Stimulated activated CD8-positive, alpha-beta memory T cell treated with anti-CD3 and anti-CD28 coated beads, Interleukin-7, amount 100 ng/mL, for 1 hour (primary cell): ENCODE measurements around the gene STAMBP.
"Not testable (repeated sequence)": the region's sequence is repeated elsewhere in the genome, so short reads cannot be mapped to it uniquely, and the experiment has no call there.

Experiments used
- DNase-seq, 2 donors: peaks; one replicate each; pipeline ENCODE4 v3.0.0-alpha.2; 2020; ENCODE audit warnings: low read depth in 2 of 2

The STAMBP gene

GRCh38 chr2:73887596-73888353, 59.0 kb downstream of the STAMBP start:
- DNase-seq, result not testable (repeated sequence)

GRCh38 chr2:73888388-73888787, 59.6 kb downstream of the STAMBP start:
- DNase-seq, result no peak

DNA sequence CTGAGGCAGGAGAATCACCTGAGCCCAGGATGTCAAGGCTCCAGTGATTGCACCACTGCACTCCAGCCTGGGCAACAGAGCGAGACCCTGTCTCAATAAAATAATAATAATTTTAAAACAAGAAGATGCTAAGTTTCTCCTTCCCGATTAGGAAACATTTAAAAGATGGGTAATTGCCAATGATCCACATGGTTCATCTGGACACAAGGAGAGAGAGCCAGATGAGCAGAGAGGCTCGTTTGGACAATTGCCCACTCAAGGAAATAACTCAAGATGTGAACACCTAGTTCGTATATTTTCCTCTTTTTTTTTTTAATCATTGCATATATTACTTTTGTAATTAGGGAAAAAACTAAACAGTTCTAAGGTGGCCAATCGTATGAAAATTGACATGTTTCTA, 60.4 kb downstream of the STAMBP start:
- DNase-seq, result no peak

GRCh38 chr2:73890301-73891092, 61.7 kb downstream of the STAMBP start:
- no peak for DNase-seq

- DNase-seq, result no peak
Observed at GRCh38 chr2:73891276-73891901, 62.6 kb downstream of the STAMBP start.

DNA sequence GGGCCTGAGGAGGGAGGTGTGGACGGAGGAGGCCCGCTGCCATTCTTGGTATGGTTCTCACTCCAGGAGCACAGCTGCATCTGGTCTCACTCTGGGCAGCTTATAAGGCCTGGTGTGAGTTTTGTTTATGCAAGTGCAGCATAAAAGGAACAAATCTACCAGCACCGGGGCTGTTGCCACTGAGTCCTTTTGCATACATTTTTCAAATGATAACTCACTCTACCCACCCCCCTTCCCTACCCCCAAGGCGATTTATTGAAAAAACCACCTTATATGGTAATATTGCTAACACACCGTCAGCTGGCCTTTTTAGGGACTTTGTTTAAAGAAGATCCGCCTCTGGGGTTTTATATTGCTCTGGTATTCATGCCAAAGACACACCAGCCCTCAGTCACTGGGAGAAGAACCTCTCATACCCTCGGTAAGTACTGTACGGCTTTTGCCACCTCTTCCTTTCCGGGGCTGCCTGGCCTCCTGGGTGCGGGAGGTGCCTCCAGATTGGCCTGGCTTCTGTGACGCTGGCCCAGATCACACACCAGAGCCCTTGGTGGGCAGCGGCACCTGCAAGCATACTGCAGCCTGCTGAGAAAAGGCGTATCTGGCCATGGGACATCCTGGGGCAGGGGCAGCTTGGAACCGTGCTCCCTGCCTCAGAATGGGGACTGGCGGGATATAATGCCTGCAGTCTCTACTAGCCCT, 64.0 kb downstream of the STAMBP start, which contains the start of gene ACTG2:
ACTG2 (plus strand) TSS at position 378 of the 699 bp plus-strand sequence. CDS start 8,304 bp downstream, outside the sequence.
- DNase-seq, result no peak

- no peak for DNase-seq
Observed at GRCh38 chr2:73893764-73894474, 65.2 kb downstream of the STAMBP start.

GRCh38 chr2:73894475-73894850, 65.7 kb downstream of the STAMBP start:
- no peak for DNase-seq

DNA sequence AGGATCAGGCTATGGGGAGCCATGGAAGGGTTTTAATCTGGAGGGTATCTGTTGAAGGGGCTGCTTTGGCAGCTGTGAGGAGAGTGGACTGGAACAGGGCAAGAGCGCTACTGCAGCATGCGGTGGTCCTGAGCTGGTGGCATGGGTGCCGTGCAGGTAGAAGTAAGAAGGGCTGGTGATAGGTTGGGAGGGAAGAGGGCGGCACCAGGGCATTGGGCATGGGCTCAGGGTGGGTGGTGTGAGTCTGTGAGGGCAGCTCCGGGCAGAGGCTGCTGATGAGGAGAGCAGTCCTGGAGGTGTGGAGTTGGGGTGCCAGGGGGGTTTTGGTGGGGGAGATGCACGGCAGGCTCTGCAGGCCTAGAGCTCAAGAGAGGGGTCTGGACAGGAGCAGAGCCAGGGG, 66.1 kb downstream of the STAMBP start:
- DNase-seq, result no peak

DNA sequence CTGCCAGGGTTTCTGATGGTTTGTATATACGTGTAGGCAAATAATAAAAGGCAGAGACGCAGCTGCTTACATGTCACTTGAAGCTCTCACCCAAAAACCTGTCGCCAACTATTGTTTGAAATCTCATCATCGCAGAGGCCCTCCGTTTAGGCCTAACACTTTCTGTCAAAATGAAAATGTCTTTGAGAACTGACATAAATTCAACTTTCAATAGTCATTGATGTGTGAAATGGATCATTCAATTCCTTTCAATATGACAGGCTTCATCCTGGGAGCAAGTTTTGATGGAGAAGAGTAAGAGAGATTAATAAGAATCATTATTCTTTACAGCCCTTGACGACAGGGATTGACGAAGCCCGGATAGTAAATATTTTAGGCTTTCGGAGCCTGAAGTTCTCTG, 66.7 kb downstream of the STAMBP start:
- DNase-seq, result no peak

GRCh38 chr2:73896362-73897239, 67.8 kb downstream of the STAMBP start:
- DNase-seq, result peak in 1 of 2 donors; percentile 17

GRCh38 chr2:73897240-73897583, 68.5 kb downstream of the STAMBP start:
- DNase-seq, result no peak

- DNase-seq, result no peak
Observed at GRCh38 chr2:73897934-73898333, 69.2 kb downstream of the STAMBP start.

GRCh38 chr2:73899801-73900336, 71.1 kb downstream of the STAMBP start:
- no peak for DNase-seq

DNA sequence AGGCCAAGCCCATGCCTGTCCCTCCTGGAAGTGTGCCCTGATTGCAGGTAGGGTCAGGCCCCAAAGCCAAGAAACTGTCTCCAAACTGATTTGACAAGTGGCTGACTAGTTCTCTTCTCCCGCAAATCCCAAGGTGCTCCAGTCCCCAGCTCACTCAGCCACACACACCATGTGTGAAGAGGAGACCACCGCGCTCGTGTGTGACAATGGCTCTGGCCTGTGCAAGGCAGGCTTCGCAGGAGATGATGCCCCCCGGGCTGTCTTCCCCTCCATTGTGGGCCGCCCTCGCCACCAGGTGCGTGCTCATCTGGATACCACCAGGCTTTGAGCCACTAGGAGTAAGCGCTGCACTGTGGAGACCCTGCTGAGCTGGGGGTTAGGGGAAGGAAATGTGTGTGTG, 72.4 kb downstream of the STAMBP start:
- no peak for DNase-seq

GRCh38 chr2:73902284-73902683, 73.5 kb downstream of the STAMBP start:
- no peak for DNase-seq

- no peak for DNase-seq
Observed at GRCh38 chr2:73903313-73903712, 74.6 kb downstream of the STAMBP start.

GRCh38 chr2:73903949-73904613, 75.3 kb downstream of the STAMBP start:
- not testable (repeated sequence) for DNase-seq

DNA sequence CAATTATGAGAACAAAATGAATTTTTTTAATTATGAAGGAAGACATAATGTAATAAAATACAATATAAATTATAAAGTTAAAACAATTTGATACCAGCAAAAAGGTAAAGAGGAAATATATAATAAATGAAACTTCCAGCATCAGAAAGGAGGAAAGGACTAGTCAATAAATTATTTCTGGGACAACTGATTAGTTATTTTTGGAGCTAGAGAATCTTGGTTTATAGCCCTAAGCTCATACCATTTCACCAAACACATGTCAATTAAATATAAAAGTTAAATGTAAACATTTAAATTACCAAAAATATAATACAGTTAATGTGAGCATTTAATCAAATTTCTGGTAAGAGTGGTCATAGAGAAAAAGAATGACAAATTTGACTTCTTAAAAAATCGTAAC, 76.2 kb downstream of the STAMBP start:
- no peak for DNase-seq
